RWPE1 (cell line): ENCODE results near the gene MAGI1.

Experiments used
- CTCF ChIA-PET: fragments of 350-600 bp; sonication (Branson Sonifier 250); formaldehyde crosslinking; extraction: SDS; loops from one replicate; lab custom pipeline; 2021; lab: Yijun Ruan, JAX
- POLR2A ChIA-PET: fragments of 400-600 bp; formaldehyde crosslinking; extraction: SDS; loops from one replicate; lab custom pipeline; 2020; ENCODE audit warnings: antibody characterized with exemption; ENCODE audit not compliant: low non-redundant PET; lab: Yijun Ruan, JAX
- DNase-seq: peaks from one replicate; pipeline ENCODE4 v3.0.0; 2012; ENCODE audit warnings: low spot score
- H3K27ac ChIP-seq: fragments of 450-650 bp; 2 replicates; pipeline ENCODE4 v1.5.1; 2017
- TF ChIP-seq, protein P1 (sequence below): fragments of 450-650 bp; conservative IDR thresholded peaks from 2 replicates; pipeline ENCODE4 v1.5.1; 2017; ENCODE audit warnings: low read depth, mild to moderate bottlenecking

The MAGI1 gene

DNA sequence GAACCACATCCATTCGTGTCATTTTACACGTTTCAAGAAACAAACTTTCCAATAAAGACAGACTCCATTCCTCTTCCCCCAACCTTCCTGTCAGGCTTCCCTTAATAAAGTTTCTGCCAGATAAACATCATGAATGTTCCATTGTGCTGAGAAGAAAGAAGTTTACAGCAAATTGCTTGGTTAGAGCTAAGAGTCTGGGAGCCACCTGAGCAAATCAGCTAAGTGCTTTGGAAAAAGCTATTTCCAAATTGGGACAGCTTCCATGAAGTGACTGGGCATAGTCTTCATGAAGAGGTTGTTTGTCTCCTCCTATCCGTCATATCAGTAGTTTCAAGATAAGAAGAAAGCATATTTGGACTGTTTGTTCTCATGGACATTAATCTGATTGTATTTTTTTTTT lies 77.0 kb downstream of the MAGI1 start:
- DNase-seq: no peak
- H3K27ac ChIP-seq: no peak overlapping the region
- TF ChIP-seq, protein P1, sequence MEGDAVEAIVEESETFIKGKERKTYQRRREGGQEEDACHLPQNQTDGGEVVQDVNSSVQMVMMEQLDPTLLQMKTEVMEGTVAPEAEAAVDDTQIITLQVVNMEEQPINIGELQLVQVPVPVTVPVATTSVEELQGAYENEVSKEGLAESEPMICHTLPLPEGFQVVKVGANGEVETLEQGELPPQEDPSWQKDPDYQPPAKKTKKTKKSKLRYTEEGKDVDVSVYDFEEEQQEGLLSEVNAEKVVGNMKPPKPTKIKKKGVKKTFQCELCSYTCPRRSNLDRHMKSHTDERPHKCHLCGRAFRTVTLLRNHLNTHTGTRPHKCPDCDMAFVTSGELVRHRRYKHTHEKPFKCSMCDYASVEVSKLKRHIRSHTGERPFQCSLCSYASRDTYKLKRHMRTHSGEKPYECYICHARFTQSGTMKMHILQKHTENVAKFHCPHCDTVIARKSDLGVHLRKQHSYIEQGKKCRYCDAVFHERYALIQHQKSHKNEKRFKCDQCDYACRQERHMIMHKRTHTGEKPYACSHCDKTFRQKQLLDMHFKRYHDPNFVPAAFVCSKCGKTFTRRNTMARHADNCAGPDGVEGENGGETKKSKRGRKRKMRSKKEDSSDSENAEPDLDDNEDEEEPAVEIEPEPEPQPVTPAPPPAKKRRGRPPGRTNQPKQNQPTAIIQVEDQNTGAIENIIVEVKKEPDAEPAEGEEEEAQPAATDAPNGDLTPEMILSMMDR: no peak
- CTCF ChIA-PET: no interaction called here
- POLR2A ChIA-PET: no interaction called here

DNA sequence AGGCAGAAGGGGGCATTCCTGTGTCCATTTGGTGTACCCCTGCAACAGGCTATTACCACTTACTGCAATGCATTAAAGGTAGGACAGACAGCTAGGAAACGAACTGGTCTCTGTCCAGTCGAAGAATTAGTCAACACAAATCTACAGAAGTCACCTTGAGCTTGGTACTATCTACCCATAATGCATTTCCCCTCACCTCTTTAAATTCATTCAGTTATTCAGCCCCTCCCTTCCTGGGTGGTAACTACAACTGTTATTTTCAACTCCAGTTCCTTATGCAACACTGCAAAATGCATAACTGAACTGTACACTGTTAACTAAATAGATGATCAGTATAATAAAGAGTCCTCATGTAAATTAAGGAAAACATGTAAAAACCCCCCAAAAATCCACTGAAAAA lies 77.6 kb downstream of the MAGI1 start:
- TF ChIP-seq, protein P1: no peak
- ChIA-PET CTCF (no interaction called here), POLR2A (no interaction called here)
- H3K27ac ChIP-seq: no peak overlapping the region
- no peak for DNase-seq

- no peak overlapping the region for H3K27ac ChIP-seq
- CTCF ChIA-PET: no interaction called here
- POLR2A ChIA-PET: no interaction called here
- no peak for DNase-seq
- TF ChIP-seq, protein P1: no peak
Measured at GRCh38 chr3:65960087-65960486, 78.6 kb downstream of the MAGI1 start.

DNA sequence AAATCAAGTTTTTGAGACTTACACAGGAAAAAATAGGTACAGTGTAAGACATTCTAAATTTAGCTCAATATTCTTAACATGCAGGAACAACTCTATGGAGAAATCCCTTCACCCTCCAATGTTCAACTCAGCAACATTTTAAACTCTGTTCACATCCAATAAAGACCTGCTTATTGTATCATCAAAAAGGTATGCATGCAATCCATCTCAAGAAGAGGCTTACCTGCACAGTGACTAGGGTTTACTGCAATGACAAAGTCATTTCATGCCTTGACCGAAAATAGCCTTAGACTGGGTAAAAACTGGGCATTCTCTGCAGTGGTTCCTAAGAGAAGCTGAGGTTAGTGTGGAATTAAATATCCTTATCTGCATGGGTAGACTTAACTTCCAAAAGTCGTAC lies 80.5 kb downstream of the MAGI1 start:
- no peak overlapping the region for H3K27ac ChIP-seq
- POLR2A ChIA-PET: no interaction called here
- TF ChIP-seq, protein P1: no peak
- no peak for DNase-seq
- CTCF ChIA-PET: no interaction called here

- peak; percentile 37 for DNase-seq
- ChIA-PET POLR2A (no interaction called here), CTCF (interaction anchor here (0.5 kb wide), 1 partner anchor 173 kb away, joined by 3 read pairs; no protein-coding TSS in a partner anchor)
Measured at GRCh38 chr3:65955792-65956477, 82.8 kb downstream of the MAGI1 start.

GRCh38 chr3:65953881-65954733 lies 84.6 kb downstream of the MAGI1 start:
- TF ChIP-seq, protein P1: no peak
- POLR2A ChIA-PET: no interaction called here
- CTCF ChIA-PET: no interaction called here
- peak overlapping the region; percentile 24; the same call in 1 of the 2 replicates for H3K27ac ChIP-seq
- DNase-seq: no peak

More at GRCh38 chr3:65955792-65956477, 82.8 kb downstream of the MAGI1 start:
- TF ChIP-seq, protein P1: no peak
- no peak overlapping the region for H3K27ac ChIP-seq
